Endothelial cell of umbilical vein (primary cell): ENCODE results near the gene SRGAP1. TPM values are rescaled to one million over a fixed set of nuclear protein-coding genes. Genes with fewer than 3 reads are reported as not detected.

Experiments used
- BruUV-seq: library from RNA; stranded (reverse); fragments of 400-500 nt; replicated peaks from 2 replicates; lab custom pipeline; 2021; lab: Mats Ljungman, UMichigan
- CTCF ChIA-PET: fragments of 300-600, 350-600 bp; sonication (Branson Sonifier 250); formaldehyde crosslinking; loops from one replicate; lab custom pipeline; 2021; ENCODE audit warnings: antibody characterized with exemption, inconsistent platforms; lab: Charles Lee
- POLR2A ChIA-PET: fragments of 300-600, 350-600 bp; sonication (Branson Sonifier 250); formaldehyde crosslinking; loops from one replicate; lab custom pipeline; 2021; ENCODE audit warnings: antibody characterized with exemption, inconsistent platforms; lab: Charles Lee
- DNase-seq: peaks from one replicate; pipeline ENCODE4 v3.0.0-alpha.2; 2011; ENCODE audit warnings: low read depth, low spot score
- FAIRE-seq: peaks from 2 replicates; lab custom pipeline; 2011; peaks lifted over from hg19 to GRCh38; lab: Jason Lieb, UNC
- H2AFZ ChIP-seq: 2 replicates; pipeline ENCODE4 v1.6.0; 2012; ENCODE audit warnings: low read depth, low read length, control low read depth, inconsistent platforms
- H3K27ac ChIP-seq: 2 replicates; pipeline ENCODE4 v1.5.1; 2011; ENCODE audit warnings: low read depth, mild to moderate bottlenecking, control low read depth, low read length, moderate library complexity; ENCODE audit not compliant: insufficient read depth
- H3K27me3 ChIP-seq, 2 experiments: 2 replicates each; pipeline versions ENCODE4 v1.6.0 to v1.6.1; 2011; ENCODE audit warnings: low read length in 2 of 2, mixed read lengths in 1 of 2; ENCODE audit not compliant: control insufficient read depth in 2 of 2, insufficient read depth in 2 of 2
- H3K36me3 ChIP-seq, 2 experiments: 2 replicates in 1 of 2; 3 replicates in 1 of 2; pipeline ENCODE4 v1.5.1; 2011; ENCODE audit warnings: low read length in 2 of 2, mild to moderate bottlenecking in 1 of 2, moderate library complexity in 1 of 2; ENCODE audit not compliant: control insufficient read depth in 2 of 2, insufficient read depth in 2 of 2; ENCODE audit errors: extremely low read depth in 1 of 2
- H3K4me1 ChIP-seq: 3 replicates; pipeline ENCODE4 v1.5.1; 2011; ENCODE audit warnings: mild to moderate bottlenecking, low read length; ENCODE audit not compliant: control insufficient read depth, insufficient read depth; ENCODE audit errors: extremely low read depth
- H3K4me2 ChIP-seq: 2 replicates; pipeline ENCODE4 v1.6.1; 2011; ENCODE audit warnings: low read length, control low read depth, mixed read lengths; ENCODE audit not compliant: insufficient read depth
- H3K4me3 ChIP-seq, 3 experiments: fragments of 200-600 bp in 1 of 3; sonication (generic), shearing (Covaris generic) in 1 of 3; replicated peaks in 1 of 3; 2 replicates each; pipeline ENCODE4 v1.5.1; 2011 to 2016; ENCODE audit warnings: control low read depth in 3 of 3, low read length in 3 of 3, mild to moderate bottlenecking in 2 of 3, inconsistent platforms in 1 of 3, low read depth in 1 of 3, moderate library complexity in 1 of 3; ENCODE audit not compliant: insufficient read depth in 1 of 3
- H3K79me2 ChIP-seq: 2 replicates; pipeline ENCODE4 v1.6.0; 2012; ENCODE audit warnings: low read length, inconsistent platforms; ENCODE audit not compliant: control insufficient read depth, insufficient read depth
- H3K9ac ChIP-seq: replicated peaks from 2 replicates; pipeline ENCODE3; 2011; ENCODE audit warnings: low read length, control low read depth; ENCODE audit not compliant: insufficient read depth; ENCODE audit errors: extremely low read depth
- H3K9me1 ChIP-seq: replicated peaks from 3 replicates; pipeline ENCODE4 v1.6.0; 2011; ENCODE audit warnings: mild to moderate bottlenecking, low read length; ENCODE audit not compliant: control insufficient read depth, insufficient read depth; ENCODE audit errors: extremely low read depth
- H3K9me3 ChIP-seq: replicated peaks from 2 replicates; pipeline ENCODE4 v1.5.1; 2012; ENCODE audit warnings: low read length, inconsistent platforms; ENCODE audit not compliant: control insufficient read depth, insufficient read depth
- H4K20me1 ChIP-seq: replicated peaks from 2 replicates; pipeline ENCODE3; 2011; ENCODE audit warnings: mild to moderate bottlenecking, low read length; ENCODE audit not compliant: control insufficient read depth, insufficient read depth; ENCODE audit errors: extremely low read depth
- EZH2 ChIP-seq: IDR thresholded peaks from 2 replicates; pipeline ENCODE4 v1.6.1; 2012; ENCODE audit warnings: borderline replicate concordance, low read depth, mild to moderate bottlenecking, moderate library complexity, low read length, inconsistent platforms; ENCODE audit not compliant: severe bottlenecking
- FOS ChIP-seq: IDR thresholded peaks from 2 replicates; pipeline ENCODE4 v1.6.1; 2011; ENCODE audit warnings: mild to moderate bottlenecking, low read length, moderate library complexity, borderline replicate concordance; ENCODE audit not compliant: insufficient read depth
- GATA2 ChIP-seq: IDR thresholded peaks from 2 replicates; pipeline ENCODE4 v1.7.0; 2011; ENCODE audit warnings: low read depth, mild to moderate bottlenecking, moderate library complexity, mixed read lengths, low read length; ENCODE audit not compliant: insufficient read length, insufficient read depth
- JUN ChIP-seq: IDR thresholded peaks from 2 replicates; pipeline ENCODE4 v1.6.1; 2011; ENCODE audit warnings: borderline replicate concordance, low read depth; ENCODE audit not compliant: insufficient read length, insufficient read depth
- MYC ChIP-seq: IDR thresholded peaks from one replicate; pipeline ENCODE4 v1.6.1; 2011; ENCODE audit warnings: mild to moderate bottlenecking, low read depth, low read length
- POLR2A ChIP-seq: IDR thresholded peaks from 2 replicates; pipeline ENCODE4 v1.6.1; 2012; ENCODE audit warnings: low read depth, mild to moderate bottlenecking, control low read depth, low read length
- POLR2AphosphoS5 ChIP-seq: IDR thresholded peaks from 2 replicates; pipeline ENCODE4 v1.6.1; 2012; ENCODE audit warnings: low read depth, mild to moderate bottlenecking, control low read depth, low read length, moderate library complexity; ENCODE audit not compliant: insufficient read depth
- dilution Hi-C: fragments of 300-500 bp; cut with MboI; formaldehyde crosslinking; loops from one replicate; pipeline ENCODE4 v1.15.0; 2019; ENCODE audit warnings: low sequenced_read_pairs; ENCODE audit not compliant: extremely low pct_ligation_motif_present
- intact Hi-C: fragments of 100-400 bp; cut with micrococcal nuclease; formaldehyde crosslinking; loops from one replicate; pipeline ENCODE4 v1.10.0; 2022
- polyA plus RNA-seq, 4 experiments: library from polyadenylated mRNA; depleted of rRNA in 3 of 4; stranded (reverse) in 3 of 4; unstranded in 1 of 4; fragments of >200 nt; gene quantifications; 2 replicates each; pipeline versions ENCODE4 v1.2.1 to v1.2.3, GENCODE V29; 2011 to 2012; ENCODE audit warnings: missing spikeins in 1 of 4
- total RNA-seq: library from RNA; stranded (reverse); gene quantifications from 2 replicates; pipeline ENCODE4 v1.2.3, GENCODE V29; 2021
- TF ChIP-seq, protein P1 (sequence below), 2 donors: IDR thresholded peaks; 1 replicate in 1 of 2; 2 replicates in 1 of 2; pipeline ENCODE4 v1.5.1; 2011; ENCODE audit warnings: low read length in 2 of 2, mild to moderate bottlenecking in 2 of 2, moderate library complexity in 2 of 2, control low read depth in 1 of 2, inconsistent platforms in 1 of 2, low read depth in 1 of 2; ENCODE audit not compliant: insufficient read depth in 1 of 2; ENCODE audit errors: extremely low read depth in 1 of 2
- TF ChIP-seq, protein P2 (sequence below): IDR thresholded peaks from 2 replicates; pipeline ENCODE4 v1.6.1; 2011; ENCODE audit not compliant: insufficient read depth, insufficient read length

SRGAP1 gene
- total and polyA plus RNA-seq, 2 donors (not counting 3 experiments of a cell fraction or from before 2014, with no cell fraction given): 4.9 to 16.3 TPM

DNA sequence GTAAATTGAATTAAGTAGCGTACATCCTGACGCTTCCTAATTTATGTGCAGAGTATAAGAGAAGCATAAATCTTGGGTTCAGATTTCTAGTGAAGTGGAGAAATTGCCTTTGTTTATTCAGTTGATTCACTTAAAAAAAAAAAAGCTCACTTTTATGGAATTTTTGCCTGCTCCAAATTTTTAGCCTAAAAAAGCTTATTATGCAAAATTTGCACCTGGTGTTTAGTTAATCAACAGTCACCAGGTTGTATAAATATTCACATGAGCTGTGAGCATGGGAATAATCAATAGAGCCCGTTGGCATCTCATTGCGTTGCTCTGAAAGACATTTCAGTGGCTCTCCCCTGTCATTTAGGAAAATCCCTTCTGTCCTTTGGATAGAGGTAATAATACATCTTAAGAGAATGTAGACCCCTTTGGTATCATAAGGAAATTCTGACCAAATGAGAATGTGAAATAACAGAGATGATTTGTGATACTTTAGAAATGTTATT lies 132.4 kb downstream of the SRGAP1 start:
- BruUV-seq: no TSS peak
- H3K4me1 ChIP-seq: peaks cover 6% of the 10 kb centered on the region
- intact Hi-C loops (no loop called here), dilution Hi-C loops (no loop called here)
- TF ChIP-seq, protein P1, sequence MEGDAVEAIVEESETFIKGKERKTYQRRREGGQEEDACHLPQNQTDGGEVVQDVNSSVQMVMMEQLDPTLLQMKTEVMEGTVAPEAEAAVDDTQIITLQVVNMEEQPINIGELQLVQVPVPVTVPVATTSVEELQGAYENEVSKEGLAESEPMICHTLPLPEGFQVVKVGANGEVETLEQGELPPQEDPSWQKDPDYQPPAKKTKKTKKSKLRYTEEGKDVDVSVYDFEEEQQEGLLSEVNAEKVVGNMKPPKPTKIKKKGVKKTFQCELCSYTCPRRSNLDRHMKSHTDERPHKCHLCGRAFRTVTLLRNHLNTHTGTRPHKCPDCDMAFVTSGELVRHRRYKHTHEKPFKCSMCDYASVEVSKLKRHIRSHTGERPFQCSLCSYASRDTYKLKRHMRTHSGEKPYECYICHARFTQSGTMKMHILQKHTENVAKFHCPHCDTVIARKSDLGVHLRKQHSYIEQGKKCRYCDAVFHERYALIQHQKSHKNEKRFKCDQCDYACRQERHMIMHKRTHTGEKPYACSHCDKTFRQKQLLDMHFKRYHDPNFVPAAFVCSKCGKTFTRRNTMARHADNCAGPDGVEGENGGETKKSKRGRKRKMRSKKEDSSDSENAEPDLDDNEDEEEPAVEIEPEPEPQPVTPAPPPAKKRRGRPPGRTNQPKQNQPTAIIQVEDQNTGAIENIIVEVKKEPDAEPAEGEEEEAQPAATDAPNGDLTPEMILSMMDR (IDR thresholded peaks at IDR 0.05; ENCODE audit: extremely low read depth in 1 of 2, insufficient read depth in 1 of 2, low read depth in 1 of 2, low read length in 2 of 2): no peak
- no peak for TF ChIP-seq POLR2AphosphoS5
- TF ChIP-seq FOS: no peak
- no peak for TF ChIP-seq GATA2
- no peak for TF ChIP-seq POLR2A
- TF ChIP-seq, protein P2, sequence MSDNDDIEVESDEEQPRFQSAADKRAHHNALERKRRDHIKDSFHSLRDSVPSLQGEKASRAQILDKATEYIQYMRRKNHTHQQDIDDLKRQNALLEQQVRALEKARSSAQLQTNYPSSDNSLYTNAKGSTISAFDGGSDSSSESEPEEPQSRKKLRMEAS: no peak
- no peak for TF ChIP-seq EZH2
- TF ChIP-seq JUN: no peak
- TF ChIP-seq MYC: no peak
- H3K27me3 ChIP-seq: no peaks in the 10 kb centered on the region
- no peak overlapping the region for H3K9ac ChIP-seq
- H3K9me1 ChIP-seq: no peaks in the 10 kb centered on the region
- H3K79me2 ChIP-seq: peaks cover 1% of the 10 kb centered on the region
- POLR2A ChIA-PET: no interaction called here
- no peak overlapping the region for H2AFZ ChIP-seq
- FAIRE-seq: no peak
- H4K20me1 ChIP-seq: no peaks in the 10 kb centered on the region
- CTCF ChIA-PET: interaction anchor here (1.2 kb wide), 1 partner anchor 33 kb away, joined by 3 read pairs; no protein-coding TSS in a partner anchor
- no peaks in the 10 kb centered on the region for H3K9me3 ChIP-seq
- H3K4me3 ChIP-seq: no peak overlapping the region
- no peak overlapping the region for H3K4me2 ChIP-seq
- no peak overlapping the region for H3K27ac ChIP-seq
- DNase-seq: no peak
- no peaks in the 10 kb centered on the region for H3K36me3 ChIP-seq
